Measurements from ENCODE around the gene SEL1L3. TPM values are rescaled to one million over a fixed set of nuclear protein-coding genes. Genes with fewer than 3 reads are reported as not detected.
"Not testable (repeated sequence)": the region's sequence is repeated elsewhere in the genome, so short reads cannot be mapped to it uniquely, and the experiment has no call there.

SEL1L3 gene
- 1 to 10 TPM in 3 of 4 donors, under 1 TPM in 1; 0.73 to 4.1 (median 2.2) TPM for total RNA-seq

DNA sequence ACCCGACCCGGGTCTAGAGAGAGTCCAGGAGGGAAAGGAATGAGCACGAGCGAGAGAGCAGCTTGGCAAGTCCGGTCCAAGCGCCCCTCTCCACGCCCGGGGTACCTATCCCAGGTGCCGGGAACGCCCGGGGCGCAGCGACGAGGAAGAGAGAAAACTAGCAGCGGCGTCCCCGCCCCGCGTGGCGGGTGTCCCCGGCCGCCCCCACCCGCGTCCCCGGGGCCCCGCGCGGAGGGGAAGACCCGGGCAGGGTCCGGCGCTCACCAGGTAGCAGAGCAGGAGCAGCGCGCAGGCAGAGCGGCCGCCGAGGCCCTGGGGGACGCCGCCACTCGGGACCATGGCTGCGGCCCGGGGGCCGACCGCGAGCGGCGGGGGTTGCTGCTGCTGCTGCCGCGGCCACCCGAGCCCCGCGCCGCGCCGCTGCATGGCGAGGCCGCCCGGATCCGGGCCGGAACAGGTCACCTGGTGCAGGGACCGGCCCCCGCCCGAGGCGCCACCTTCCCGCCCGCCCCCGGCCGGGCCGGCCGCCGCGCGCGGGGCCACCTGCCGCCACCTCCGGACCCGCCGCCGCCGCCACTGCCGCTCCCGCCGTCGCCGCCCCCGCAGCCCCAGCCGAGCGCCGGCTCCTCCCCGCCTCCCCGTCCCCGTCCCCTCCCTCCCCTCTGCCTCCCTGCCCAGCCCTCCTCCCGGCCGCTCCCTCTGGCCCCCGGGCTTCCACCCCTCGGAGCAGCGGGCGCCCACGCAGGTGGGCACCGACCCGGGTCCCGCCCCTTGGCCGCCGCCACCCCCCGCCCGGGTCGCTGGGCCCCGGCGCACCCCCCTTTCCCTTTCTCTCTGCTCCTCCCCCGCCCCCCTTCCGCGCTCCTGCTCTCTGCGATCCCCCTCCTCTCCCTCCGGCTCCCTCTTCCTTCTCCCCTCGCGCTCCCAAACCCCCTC is at the start of gene SEL1L3:
SEL1L3 (minus strand) TSS at position 578 of the 936 bp plus-strand sequence; CDS start at position 426, 152 bp downstream.
- no peaks in the 10 kb centered on the region for H3K36me3 ChIP-seq
- intact Hi-C loops (cut with DNase I; ENCODE audit: low total_unique reads), result no loop called here
- H3K9me3 ChIP-seq, result no peaks in the 10 kb centered on the region
- ATAC-seq, result peak in 1 of 2 donors; percentile 21
- TF ChIP-seq POLR2A (IDR thresholded peaks at IDR 0.05), result no peak
- TF ChIP-seq CTCF (IDR thresholded peaks at IDR 0.05 in 4 of 5, conservative IDR thresholded peaks at IDR 0.05 in 1 of 5), result no peak
- peak within 1 kb of the TSS; percentile 54 to 68 (median 62) for H3K4me3 ChIP-seq
- in situ Hi-C loops (cut with MboI; ENCODE audit: low sequenced_read_pairs in 4 of 4), result no loop called here
- peaks cover 0 to 11% of the 10 kb centered on the region in 2 donors for H3K4me1 ChIP-seq
- DNase-seq, result no peak
- peaks cover 0 to 13% (median 0%) of the 10 kb centered on the region in 3 donors for H3K27me3 ChIP-seq
- H3K27ac ChIP-seq, result peak within 1 kb of the TSS; percentile 11 to 58 (median 30)

DNA sequence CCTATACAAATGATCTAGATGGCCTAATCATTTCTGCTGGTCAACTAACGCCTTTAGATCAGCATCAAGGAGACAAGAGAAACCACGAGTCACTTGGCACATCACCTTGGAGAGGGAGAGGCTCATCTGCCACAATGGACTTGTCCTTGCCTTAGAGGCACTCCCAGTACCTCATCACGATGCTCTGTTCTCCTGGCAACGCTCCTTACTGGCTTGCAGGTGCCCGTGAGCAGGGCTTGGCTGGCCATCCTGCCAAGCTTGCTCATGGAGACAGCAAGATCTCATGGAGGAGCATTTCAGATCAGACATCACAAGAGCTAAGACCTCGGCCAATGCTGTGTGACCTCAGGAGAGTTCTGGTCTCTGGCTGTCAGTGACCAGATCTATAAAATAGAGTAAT is 48.6 kb upstream of the SEL1L3 start:
- no peaks in the 10 kb centered on the region for H3K27me3 ChIP-seq
- in situ Hi-C loops (cut with MboI; ENCODE audit: low sequenced_read_pairs in 4 of 4), result loop anchor here in 3 of 4 donors (25.0 kb wide), 3 partner anchors 501 to 1324 kb away; partner anchors contain the start of genes STIM2 (in 3 of the 3) and DHX15 (in 1 of the 3)
- H3K4me3 ChIP-seq, result no peak overlapping the region
- no peak for TF ChIP-seq CTCF (IDR thresholded peaks at IDR 0.05 in 4 of 5, conservative IDR thresholded peaks at IDR 0.05 in 1 of 5)
- TF ChIP-seq POLR2A (IDR thresholded peaks at IDR 0.05), result no peak
- DNase-seq (no peak), ATAC-seq (no peak)
- H3K9me3 ChIP-seq, result no peaks in the 10 kb centered on the region
- peaks cover 14 to 15% of the 10 kb centered on the region in 2 donors for H3K4me1 ChIP-seq
- no peaks in the 10 kb centered on the region for H3K36me3 ChIP-seq
- intact Hi-C loops (cut with DNase I; ENCODE audit: low total_unique reads), result loop anchor here (5.0 kb wide), 1 partner anchor 534 kb away; the partner anchor contains the start of gene ANAPC4
- no peak overlapping the region for H3K27ac ChIP-seq

DNA sequence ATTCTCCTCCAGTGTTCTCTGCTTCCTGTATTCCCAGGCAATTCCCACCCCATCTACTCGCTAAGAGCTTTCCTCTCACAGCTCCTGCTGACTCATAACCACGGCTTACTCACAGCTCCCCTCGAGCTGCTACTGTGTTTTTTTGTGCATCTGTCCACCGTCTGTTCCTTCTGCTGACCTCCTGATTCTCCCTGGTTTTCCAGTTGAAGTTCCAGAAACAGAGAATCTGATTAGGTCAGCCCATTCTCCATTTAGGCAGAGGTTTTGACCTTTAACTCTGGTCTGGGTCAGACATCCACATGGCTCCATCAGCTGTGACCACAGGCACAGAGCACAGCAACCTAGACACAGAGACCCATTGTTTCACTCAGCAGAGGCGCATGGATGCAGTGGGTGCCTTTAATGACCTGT is 45.7 kb upstream of the SEL1L3 start:
- Histone ChIP-seq H3K36me3 (no peaks in the 10 kb centered on the region), H3K27ac (no peak overlapping the region), H3K4me1 (no peaks in the 10 kb centered on the region), H3K4me3 (no peak overlapping the region), H3K27me3 (no peaks in the 10 kb centered on the region), H3K9me3 (no peaks in the 10 kb centered on the region)
- ATAC-seq, result no peak
- in situ Hi-C loops (cut with MboI; ENCODE audit: low sequenced_read_pairs in 4 of 4) (loop anchor here in 3 of 4 donors (25.0 kb wide), 3 partner anchors 504 to 1321 kb away; partner anchors contain the start of genes STIM2 (in 3 of the 3) and DHX15 (in 1 of the 3)), intact Hi-C loops (cut with DNase I; ENCODE audit: low total_unique reads) (no loop called here)
- TF ChIP-seq CTCF (IDR thresholded peaks at IDR 0.05 in 4 of 5, conservative IDR thresholded peaks at IDR 0.05 in 1 of 5) (no peak), POLR2A (IDR thresholded peaks at IDR 0.05) (no peak)
- DNase-seq, result no peak

DNA sequence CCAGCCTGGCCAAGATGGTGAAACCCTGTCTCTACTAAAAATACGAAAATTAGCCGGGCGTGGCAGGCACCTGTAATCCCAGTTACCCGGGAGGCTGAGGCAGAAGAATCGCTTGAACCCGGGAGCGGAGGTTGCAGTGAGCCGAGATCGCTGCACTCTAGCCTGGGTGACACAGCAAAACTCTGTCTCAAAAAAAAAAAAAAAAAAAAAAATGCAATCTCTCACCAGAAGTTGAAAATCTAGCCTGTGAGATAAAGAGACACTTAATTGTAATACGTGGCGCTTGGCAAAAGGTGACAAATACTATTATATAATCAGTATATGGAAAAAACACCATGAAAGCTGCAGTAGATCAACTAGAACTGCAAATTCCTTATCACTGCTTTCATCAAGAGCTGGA is 43.3 kb upstream of the SEL1L3 start:
- in situ Hi-C loops (cut with MboI; ENCODE audit: low sequenced_read_pairs in 4 of 4), result loop anchor here in 3 of 4 donors (25.0 kb wide), 3 partner anchors 506 to 1319 kb away; partner anchors contain the start of genes STIM2 (in 3 of the 3) and DHX15 (in 1 of the 3)
- DNase-seq; H3K4me1 ChIP-seq; H3K9me3 ChIP-seq; H3K27ac ChIP-seq; H3K27me3 ChIP-seq; intact Hi-C loops (cut with DNase I; ENCODE audit: low total_unique reads); H3K4me3 ChIP-seq; ATAC-seq; H3K36me3 ChIP-seq: not testable (repeated sequence)

GRCh38 chr4:25905371-25905770 is 42.6 kb upstream of the SEL1L3 start:
- intact Hi-C loops (cut with DNase I; ENCODE audit: low total_unique reads) (no loop called here), in situ Hi-C loops (cut with MboI; ENCODE audit: low sequenced_read_pairs in 4 of 4) (loop anchor here in 3 of 4 donors (25.0 kb wide), 3 partner anchors 507 to 1318 kb away; partner anchors contain the start of genes STIM2 (in 3 of the 3) and DHX15 (in 1 of the 3))
- TF ChIP-seq POLR2A (IDR thresholded peaks at IDR 0.05) (no peak), CTCF (IDR thresholded peaks at IDR 0.05 in 4 of 5, conservative IDR thresholded peaks at IDR 0.05 in 1 of 5) (no peak)
- Histone ChIP-seq H3K27me3 (no peaks in the 10 kb centered on the region), H3K4me3 (no peak overlapping the region), H3K9me3 (no peaks in the 10 kb centered on the region), H3K4me1 (no peaks in the 10 kb centered on the region), H3K36me3 (no peaks in the 10 kb centered on the region), H3K27ac (no peak overlapping the region)
- DNase-seq (no peak), ATAC-seq (no peak)

All from gastrocnemius medialis (tissue), 4 donors.